Kidney (tissue), 14 donors: ENCODE measurements around the gene JAM3. TPM values are rescaled to one million over a fixed set of nuclear protein-coding genes. Genes with fewer than 3 reads are reported as not detected.

Source experiments
- DNase-seq, 5 donors: peaks; one replicate each; pipeline ENCODE4 v3.0.0-alpha.2; 2013 to 2020
- FAIRE-seq: peaks from 2 replicates; lab custom pipeline; 2012; peaks lifted over from hg19 to GRCh38; lab: Jason Lieb, UNC
- H3K27ac ChIP-seq, 2 donors: one replicate each; pipeline ENCODE4 v1.7.0; 2013; ENCODE audit warnings: low read depth in 2 of 2, low read length in 2 of 2, inconsistent platforms in 1 of 2
- H3K27me3 ChIP-seq: one replicate; pipeline ENCODE4 v1.7.1; 2013; ENCODE audit warnings: low read length, inconsistent platforms; ENCODE audit not compliant: control insufficient read depth, insufficient read depth
- H3K36me3 ChIP-seq, 3 donors: one replicate each; pipeline versions ENCODE4 v1.7.0 to v1.7.1; 2013; ENCODE audit warnings: low read length in 3 of 3, control low read depth in 1 of 3, inconsistent platforms in 1 of 3; ENCODE audit not compliant: insufficient read depth in 3 of 3, control insufficient read depth in 2 of 3
- H3K4me1 ChIP-seq, 3 donors: one replicate each; pipeline versions ENCODE4 v1.7.0 to v1.7.1; 2013; ENCODE audit warnings: low read length in 3 of 3, inconsistent platforms in 1 of 3, low read depth in 1 of 3; ENCODE audit not compliant: control insufficient read depth in 2 of 3, insufficient read depth in 2 of 3
- H3K4me3 ChIP-seq, 3 donors: one replicate each; pipeline versions ENCODE4 v1.7.0 to v1.8.1; 2013; ENCODE audit warnings: low read length in 3 of 3, control low read depth in 1 of 3, inconsistent platforms in 1 of 3
- H3K9ac ChIP-seq, 3 donors: one replicate each; pipeline versions ENCODE4 v1.7.0 to v1.7.1; 2013; ENCODE audit warnings: low read length in 3 of 3, control low read depth in 1 of 3, inconsistent platforms in 1 of 3
- H3K9me3 ChIP-seq, 3 donors: one replicate each; pipeline versions ENCODE4 v1.7.0 to v1.7.1; 2013; ENCODE audit warnings: low read length in 3 of 3, control low read depth in 1 of 3, inconsistent platforms in 1 of 3; ENCODE audit not compliant: control insufficient read depth in 2 of 3, insufficient read depth in 1 of 3
- CTCF ChIP-seq: IDR thresholded peaks from 3 replicates; pipeline ENCODE4 v1.5.1; 2012; ENCODE audit warnings: mild to moderate bottlenecking, moderate library complexity, borderline replicate concordance; ENCODE audit not compliant: insufficient read depth; ENCODE audit errors: extremely low read depth
- intact Hi-C: fragments of 100-400 bp; cut with DNase I; formaldehyde crosslinking; loops from one replicate; pipeline ENCODE4 v1.11.1; 2022
- polyA plus RNA-seq: library from polyadenylated mRNA; stranded (reverse); fragments of 350-450 nt; fragmentation: Illumina TruSeq; extraction: RNeasy Lipid Tissue Mini Kit (QIAGEN cat#74804); gene quantifications from one replicate; pipeline ENCODE4 v1.2.3, GENCODE V29; 2014; ENCODE audit warnings: low read depth, low replicate concordance; ENCODE audit not compliant: insufficient read depth
- total RNA-seq: library from RNA; stranded (reverse); fragmentation: NEBNext Ultra II Directional; extraction: Animal tissue kit (Norgen Biotek cat#: 25700); gene quantifications from one replicate; pipeline ENCODE4 v1.2.1, GENCODE V29; 2021
- donor health status: control.
- donor health status: control.
- donor health status: control.
- donor health status: control.
- donor health status: control.
- donor health status: DM: yes; HTN: yes; CAD: no.
- donor health status: Normal renal cell carcinoma (clear cell type).

The JAM3 gene
- total and polyA plus RNA-seq, 2 donors from 2014 or later, result 13.3 to 19.5 TPM

- no peak for FAIRE-seq
- H3K9ac ChIP-seq, result no peak overlapping the region
Measured at GRCh38 chr11:134126217-134126822, 57.4 kb downstream of the JAM3 start.

GRCh38 chr11:134131628-134132244 is 62.9 kb downstream of the JAM3 start:
- no peak for DNase-seq
- H3K27me3 ChIP-seq, result no peaks in the 10 kb centered on the region
- H3K9ac ChIP-seq, result no peak overlapping the region
- TF ChIP-seq CTCF, result no peak
- peaks cover 0 to 12% (median 4%) of the 10 kb centered on the region in 3 donors for H3K9me3 ChIP-seq
- no peak overlapping the region for H3K27ac ChIP-seq
- intact Hi-C loops, result no loop called here
- FAIRE-seq, result no peak
- no peaks in the 10 kb centered on the region for H3K36me3 ChIP-seq
- no peaks in the 10 kb centered on the region for H3K4me1 ChIP-seq
- no peak overlapping the region for H3K4me3 ChIP-seq

More at GRCh38 chr11:134126217-134126822, 57.4 kb downstream of the JAM3 start:
- Histone ChIP-seq H3K4me3 (no peak overlapping the region), H3K27ac (no peak overlapping the region), H3K27me3 (no peaks in the 10 kb centered on the region), H3K4me1 (peaks cover 0 to 2% (median 0%) of the 10 kb centered on the region in 3 donors), H3K9me3 (peaks cover 0 to under 1% (median 0%) of the 10 kb centered on the region in 3 donors), H3K36me3 (no peaks in the 10 kb centered on the region)
- intact Hi-C loops, result no loop called here
- no peak for DNase-seq
- TF ChIP-seq CTCF, result no peak

GRCh38 chr11:134132808-134133207 is 63.9 kb downstream of the JAM3 start:
- H3K4me3 ChIP-seq, result no peak overlapping the region
- no peak for TF ChIP-seq CTCF
- DNase-seq (no peak), FAIRE-seq (no peak)
- intact Hi-C loops, result no loop called here
- peaks cover 0 to 12% (median 4%) of the 10 kb centered on the region in 3 donors for H3K9me3 ChIP-seq
- H3K36me3 ChIP-seq, result no peaks in the 10 kb centered on the region
- no peaks in the 10 kb centered on the region for H3K4me1 ChIP-seq
- no peak overlapping the region for H3K9ac ChIP-seq
- no peaks in the 10 kb centered on the region for H3K27me3 ChIP-seq
- no peak overlapping the region for H3K27ac ChIP-seq
